Measurements from ENCODE around the gene AMPD3.

Gene AMPD3

DNA sequence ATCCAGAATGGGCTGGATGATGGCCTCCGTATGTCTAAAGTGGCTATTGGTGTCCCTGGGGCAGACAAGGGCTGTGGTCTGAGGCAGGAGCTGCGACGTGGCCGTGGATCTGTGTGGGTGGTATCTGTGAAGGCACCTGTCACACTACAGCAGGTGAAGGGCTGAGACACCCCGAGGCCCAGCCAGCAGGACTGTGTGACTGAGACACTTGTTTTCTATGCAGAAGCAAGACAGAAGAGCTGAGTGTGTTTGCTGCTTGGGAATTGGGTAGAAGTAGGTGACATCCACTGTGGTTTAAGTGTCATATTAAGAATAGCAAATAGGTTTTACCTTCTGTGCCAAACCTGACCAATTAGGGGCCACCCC, 35.0 kb downstream of the AMPD3 start:
- DNase-seq = no peak

DNA sequence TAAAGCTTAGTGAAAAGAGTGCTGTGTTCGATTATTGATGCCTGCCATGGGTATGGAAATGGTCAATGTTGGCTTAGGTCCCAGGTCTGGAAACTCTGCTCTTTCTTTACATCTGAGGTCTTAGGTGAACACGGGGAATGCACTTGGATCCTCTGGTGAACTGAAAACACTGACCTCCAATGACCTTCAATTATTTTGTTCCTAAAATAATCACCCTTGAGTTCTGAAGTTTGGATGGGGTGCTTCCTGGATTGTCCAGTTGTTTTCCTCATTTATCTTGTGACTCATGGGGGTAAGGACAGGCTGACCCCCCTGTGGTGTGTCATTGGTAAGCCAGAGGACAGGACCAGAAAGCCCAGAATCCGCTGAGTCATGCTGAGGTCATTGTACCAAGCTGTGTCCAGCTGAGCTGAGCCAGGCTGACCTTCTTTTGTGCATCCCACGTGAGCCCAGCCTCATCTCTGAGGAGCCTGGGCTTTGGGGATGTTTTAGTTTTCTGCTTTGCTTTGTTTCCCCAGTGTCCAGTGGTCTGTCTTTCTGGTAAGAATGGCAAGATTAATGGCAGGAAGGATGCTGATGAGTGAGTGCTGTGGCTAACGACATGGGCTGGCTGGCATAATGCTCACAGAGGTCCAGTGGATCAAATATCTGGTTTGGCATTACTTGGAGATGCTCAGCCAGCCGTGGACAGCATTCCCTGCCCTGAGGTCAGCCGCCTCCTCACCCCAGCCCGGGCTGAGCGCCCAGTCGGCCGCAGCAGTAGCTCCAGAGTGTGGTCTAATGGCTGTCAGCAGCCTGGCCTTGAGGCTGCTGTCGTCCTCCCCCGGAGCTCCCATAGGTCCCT, 35.6 kb downstream of the AMPD3 start:
- no peak for DNase-seq

DNA sequence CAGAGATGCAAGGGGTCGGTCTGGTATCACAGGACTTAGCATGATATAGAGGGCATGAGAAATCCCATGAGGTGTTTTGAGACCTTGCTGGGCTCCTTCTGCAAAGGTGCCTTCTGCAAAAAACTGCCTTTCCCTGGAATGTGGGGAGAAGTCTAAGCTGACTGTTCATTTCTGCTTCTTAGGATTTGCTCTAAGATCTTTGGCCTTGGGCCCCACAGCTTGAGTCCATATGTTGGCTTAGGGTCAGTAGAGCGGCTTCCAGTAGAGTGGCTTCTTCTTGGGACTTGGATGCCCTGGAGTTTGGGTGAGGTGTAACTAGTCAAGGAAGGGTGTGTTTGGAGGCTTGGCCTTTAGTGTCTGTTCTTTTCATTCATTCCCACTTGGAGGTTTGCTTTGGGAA, 37.0 kb downstream of the AMPD3 start:
- DNase-seq = no peak

DNA sequence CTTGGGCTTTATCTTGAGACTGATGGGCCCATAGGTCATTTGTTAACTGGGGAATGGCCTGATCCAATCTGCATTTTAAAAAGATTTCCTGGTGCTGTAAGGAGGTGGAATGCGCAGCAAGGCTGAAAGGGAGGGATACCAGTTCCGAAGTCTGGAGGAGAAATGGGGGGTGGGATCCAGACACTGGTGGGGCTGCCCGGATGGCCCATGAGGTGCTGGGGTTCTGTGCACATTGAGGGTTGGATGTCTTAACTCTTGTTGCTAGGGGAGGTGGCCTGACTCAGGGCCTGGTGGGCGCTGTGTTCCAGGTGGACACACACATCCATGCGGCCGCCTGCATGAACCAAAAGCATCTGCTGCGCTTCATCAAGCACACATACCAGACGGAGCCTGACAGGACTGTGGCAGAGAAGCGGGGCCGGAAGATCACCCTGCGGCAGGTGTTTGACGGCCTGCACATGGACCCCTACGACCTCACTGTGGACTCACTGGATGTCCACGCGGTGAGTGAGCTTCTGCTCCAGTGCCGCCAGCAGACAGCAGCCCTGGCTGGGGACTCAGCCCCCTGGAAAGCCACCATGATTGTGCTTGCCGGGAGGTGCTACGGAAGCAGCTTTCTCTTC, 38.1 kb downstream of the AMPD3 start:
- DNase-seq = no peak

DNA sequence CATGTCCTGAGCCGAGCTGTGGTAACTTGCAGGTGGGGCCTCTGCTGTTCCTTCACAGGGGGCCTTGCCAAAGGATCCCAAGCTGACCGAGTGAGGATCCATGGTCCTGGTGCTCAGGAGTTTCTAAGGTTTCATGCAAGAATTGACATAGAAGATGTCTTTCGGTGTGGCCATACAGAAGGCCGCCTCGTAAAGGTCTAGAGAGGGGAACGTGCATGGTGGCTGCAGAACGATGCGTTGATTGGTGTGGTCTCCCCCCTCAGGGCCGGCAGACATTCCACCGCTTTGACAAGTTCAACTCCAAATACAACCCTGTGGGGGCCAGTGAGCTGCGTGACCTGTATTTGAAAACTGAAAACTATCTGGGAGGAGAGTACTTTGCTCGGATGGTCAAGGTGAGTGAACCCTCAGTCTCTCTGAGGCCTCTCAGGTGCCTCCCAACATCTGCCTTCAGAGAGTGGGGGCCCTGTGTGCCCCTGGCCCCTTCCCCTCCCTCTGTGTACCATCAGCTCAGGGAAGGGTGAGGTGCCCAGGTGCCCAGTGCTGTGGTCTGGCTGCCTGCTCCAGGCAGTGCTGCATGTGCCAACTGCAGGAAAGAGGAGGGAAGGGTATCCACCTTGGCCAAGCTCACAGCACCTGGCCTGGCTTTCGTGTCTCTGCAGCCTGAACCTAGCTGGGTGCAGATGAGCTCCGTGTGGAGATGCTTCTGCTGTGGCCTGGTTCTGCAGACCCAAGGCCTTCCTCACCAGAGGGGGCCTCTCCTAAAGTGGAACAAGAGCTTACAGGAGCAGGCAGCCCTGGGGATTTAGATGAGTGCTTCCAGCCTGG, 39.8 kb downstream of the AMPD3 start:
- DNase-seq = no peak

DNA sequence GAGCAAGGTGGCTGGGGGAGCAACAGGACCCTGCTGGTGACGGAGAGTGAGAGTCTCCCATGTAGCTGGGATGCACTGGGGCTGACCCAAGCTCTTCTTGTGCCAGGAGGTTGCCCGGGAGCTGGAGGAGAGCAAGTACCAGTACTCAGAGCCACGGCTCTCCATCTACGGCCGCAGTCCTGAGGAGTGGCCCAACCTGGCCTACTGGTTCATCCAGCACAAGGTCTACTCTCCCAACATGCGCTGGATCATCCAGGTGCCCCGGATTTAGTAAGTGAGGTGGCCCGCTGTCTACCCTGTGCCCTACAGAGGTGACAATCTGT, 40.4 kb downstream of the AMPD3 start:
- no peak for DNase-seq

DNA sequence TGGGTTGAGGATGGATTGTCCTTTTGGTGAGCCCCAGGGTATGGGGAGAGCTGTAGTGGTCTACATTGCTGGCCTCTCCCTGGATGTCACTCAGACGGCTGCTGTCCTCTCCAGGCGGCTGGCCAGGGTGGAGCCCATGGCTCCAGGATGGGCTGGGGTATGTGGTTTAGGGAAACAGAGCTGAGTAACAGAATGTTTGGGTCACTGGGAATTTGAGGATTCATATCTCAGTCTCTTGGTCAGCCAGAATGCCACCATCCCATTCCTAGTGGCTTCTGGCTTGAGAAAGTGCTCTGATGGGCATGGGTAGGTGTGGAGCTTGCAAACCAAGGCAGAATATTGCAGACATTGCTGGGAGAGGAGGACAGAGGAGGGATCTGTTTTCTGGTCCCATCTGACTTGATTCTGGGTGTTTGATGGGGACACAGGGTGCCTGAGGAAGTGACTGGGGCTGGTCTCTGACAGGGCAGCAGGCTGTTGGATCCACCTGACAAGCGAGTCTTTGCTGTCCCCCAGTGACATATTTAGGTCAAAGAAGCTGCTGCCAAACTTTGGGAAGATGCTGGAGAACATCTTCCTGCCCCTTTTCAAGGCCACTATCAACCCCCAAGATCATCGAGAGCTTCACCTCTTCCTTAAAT, 41.4 kb downstream of the AMPD3 start:
- DNase-seq = no peak

DNA sequence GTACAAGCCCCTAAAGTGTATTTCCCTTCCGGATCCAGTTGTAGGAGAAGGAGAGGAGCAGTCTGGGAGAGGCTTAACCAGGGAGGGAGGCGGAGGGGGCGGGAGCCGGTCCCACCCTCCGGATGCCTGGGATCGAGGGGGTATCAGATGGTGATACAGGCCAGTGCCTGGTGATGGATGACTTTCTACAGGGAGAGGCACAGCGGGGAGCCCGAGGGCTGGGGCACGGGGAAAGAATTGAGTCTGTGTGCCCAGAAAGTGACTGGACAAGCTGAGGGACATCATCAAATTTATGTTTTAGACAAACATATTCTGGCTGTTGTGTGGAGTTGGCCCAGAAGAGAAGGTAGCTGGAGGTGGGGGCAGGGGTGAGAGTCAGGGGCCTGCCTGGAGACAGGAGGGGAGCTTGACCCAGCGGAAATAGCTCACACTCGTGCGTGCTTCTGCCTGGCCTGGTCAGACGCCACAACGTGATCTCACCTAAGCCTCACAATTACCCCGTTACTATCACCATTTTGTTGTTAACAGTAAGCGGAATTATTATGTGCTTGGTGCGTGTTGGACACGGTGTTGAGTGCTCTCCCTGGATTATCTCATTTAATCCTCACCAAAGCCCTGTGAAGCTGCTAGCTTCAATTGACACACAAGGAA, 42.4 kb downstream of the AMPD3 start:
- DNase-seq = no peak

DNA sequence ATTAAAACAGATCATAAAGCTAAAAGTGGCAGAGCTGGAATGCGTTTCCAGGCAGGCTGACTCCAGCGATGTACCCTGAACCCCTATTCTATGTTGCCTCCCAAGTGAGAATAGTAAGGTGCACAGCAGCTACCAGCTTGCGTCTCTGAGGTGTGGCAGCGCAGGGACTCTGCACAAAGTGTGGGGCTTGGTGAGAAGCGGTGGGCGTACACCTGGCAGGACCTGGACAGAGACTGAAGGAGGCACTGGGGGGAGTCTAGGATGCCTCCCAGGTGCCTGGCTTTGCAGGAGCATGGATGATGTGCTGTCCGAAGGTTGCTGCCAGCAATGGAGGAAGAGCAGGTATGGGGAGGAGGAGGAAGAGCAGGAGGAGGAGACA, 42.9 kb downstream of the AMPD3 start:
- no peak for DNase-seq

DNA sequence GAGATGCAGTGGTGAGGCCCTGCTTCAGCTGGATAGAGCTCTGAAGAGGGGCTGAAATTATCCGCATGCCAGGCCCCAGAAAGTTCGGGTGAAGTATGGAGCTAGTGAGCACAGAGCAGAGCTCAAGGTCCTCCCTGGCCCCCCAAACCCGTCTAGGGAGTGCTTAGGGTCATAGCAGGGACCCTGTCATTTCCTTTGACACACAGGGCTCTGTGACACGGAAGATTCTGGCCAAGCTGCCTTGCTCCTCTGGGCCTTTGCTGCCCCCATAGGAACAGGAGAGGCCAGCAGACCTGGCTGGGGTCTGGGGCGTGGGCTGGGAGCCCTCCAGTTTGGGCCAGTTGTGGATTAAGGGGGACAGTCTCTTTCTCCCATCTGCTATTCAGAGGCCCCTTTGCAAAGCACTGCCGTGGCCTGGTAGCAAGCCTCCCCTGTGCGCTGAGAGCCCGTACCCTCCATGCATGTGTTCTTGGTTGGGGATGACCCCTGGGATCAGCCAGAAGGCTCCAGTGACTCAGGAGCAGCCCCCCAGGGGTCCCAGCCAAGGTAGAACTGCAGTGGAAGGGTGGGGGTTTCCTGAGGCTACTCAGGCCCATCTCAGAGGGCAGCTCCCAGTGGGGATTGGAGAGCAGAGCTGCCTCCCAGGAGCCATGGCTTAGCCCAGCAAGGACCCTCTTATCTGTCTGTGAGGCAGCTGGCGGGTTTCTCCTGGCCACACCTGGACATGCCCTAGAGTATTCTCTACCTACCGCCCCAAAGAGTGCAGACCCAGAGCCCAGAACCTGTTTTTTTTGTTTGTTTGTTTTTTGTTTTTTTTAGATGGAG, 43.6 kb downstream of the AMPD3 start:
- DNase-seq = no peak

DNA sequence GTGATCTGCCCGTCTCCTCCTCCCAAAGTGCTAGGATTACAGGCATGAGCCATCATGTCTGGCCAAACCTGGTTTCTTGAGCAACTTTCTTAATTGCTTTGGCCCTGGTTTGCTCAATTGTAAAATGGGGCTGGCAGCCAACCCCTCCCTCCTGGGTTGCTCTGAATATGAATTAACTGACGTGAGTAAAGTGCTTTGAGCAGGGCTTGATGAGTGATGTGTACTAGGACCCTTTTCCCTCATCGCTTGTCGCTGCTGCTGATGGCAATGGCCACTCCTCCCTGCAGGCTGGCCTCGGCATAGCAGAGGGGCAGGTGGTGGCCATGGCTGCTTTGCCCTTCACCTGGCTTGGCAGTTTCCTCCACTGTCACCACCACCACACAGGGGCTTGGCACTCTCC, 44.4 kb downstream of the AMPD3 start:
- no peak for DNase-seq

DNA sequence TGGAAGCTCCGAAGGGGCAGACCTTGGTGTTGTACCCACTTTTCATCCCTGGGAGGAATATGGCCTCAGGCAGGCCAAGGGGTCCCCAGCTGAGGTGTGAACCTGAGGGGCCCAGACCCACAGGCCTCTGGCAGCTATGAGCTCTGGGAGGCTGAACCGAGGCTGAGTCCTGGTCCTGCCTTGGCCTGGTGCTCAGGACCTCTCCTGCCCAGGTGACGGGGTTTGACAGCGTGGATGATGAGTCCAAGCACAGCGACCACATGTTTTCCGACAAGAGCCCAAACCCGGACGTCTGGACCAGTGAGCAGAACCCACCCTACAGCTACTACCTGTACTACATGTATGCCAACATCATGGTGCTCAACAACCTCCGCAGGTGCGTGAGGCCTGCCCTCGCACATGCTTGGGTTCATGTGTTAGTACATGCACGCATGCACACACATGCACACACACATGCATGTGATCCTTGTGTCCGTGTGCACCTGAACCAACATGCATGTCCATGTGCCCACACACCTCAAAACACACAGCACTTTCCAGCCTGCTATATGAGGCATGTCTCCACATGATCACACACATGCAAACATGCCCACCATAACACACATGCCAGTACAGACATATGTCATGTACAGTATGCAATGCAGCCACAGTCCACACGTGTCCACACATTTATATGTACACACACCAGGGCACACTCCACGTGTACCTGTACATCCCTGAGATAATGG, 45.0 kb downstream of the AMPD3 start:
- no peak for DNase-seq

DNA sequence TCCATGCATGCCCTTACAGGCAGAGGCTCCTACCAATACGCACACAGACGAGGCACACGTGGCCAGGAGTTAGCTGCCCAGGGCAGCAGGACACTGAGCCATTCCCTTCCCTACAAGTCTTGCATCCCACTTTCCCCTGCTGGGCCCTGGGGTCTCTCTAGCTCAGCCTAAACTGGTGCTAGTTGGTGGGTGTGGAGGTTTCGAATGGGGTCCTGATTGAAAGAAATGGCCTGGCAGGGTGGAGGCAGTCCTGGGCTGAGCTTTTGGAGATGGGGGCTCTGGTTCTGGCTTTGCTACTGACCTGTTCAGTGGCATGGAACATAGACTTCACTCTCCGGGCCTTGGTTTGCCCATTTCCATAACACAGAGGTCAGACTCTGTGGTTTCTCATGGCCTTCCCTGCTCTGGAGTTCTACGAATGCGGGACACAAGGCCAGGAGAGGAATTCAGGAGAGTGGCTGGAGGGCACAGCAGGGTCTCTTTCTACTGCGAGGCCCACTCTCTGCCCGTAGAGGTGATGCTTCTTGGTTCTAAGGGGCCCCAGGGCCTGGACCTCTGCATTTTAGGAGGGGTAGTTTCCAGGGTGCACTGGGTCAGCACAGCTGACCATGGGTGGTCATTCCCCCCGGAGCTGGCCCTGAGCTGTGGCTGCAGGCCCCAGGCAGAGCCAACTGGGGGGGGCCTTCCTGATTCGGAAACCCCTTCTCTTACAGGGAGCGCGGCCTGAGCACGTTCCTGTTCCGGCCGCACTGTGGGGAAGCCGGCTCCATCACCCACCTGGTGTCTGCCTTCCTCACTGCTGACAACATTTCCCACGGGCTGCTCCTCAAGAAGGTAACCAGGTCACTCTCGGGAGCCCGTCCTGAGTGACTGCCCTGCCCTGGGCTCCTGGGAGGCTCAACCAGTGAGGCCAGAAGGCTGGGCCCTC, 46.0 kb downstream of the AMPD3 start:
- DNase-seq = no peak

DNA sequence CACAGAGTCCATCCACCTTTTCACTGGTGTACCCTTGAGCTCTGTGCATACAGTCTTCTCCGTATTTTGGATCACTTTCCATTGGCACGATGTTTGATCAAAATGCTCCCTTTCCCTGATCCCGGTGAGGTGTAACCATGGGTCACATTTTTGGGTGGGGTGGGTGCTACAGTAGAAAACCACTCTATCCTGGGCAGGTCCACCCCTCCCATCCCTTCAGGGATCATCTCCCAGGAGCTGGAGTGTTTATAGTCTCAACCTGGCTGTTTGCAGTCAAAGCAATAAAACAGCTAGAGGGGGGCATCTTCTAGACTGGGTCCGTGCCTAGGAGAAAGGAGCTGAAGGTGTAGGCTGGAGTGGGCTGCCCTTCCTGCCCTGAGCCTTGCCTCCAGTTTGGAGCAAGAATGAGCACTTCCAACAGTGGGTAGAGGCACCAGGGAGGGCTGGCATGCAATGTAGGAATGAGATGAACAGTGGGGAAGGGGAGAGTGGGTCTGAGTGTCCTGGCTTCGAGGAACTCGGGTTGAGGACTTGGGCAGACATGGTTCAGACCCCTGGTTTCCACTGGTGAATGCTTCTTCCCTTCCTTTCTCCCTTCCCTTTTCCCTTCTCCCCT, 47.1 kb downstream of the AMPD3 start:
- DNase-seq = no peak

DNA sequence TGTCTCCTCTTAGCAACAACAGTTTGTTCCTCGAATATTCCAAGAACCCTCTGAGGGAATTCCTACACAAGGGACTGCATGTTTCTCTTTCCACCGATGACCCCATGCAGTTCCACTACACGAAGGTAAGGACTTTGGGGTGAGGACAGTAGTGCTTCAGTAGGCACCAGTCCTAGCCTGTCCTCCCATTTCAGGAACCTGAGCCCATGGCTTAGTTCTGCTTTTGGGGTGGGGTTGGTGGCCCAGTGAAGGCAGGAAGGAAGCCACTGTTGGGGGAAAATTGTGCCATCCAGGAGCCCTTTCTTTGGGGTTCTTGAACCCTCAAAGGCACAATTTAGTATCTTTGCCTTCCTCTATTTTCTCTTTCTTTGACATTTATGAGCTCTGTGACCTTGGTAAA, 47.7 kb downstream of the AMPD3 start:
- no peak for DNase-seq

DNA sequence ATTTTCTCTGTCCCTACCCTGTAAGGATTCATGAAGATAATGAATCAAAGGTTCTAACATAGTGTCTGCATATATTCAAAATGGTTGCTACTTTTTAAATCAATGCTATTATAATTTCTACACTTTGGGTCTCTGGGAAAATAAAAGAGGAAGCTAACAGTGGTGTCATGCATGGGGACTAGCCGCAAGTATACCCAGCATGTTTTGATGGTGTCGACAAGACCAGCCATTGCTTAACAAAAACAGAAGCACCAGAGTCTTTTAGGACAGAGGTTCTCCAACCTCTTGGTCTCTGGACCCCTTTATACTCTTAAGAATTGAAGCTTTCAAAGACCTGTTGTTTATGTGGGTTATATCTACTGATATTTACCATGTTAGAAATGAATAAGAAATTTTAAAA, 48.2 kb downstream of the AMPD3 start:
- DNase-seq = no peak

DNA sequence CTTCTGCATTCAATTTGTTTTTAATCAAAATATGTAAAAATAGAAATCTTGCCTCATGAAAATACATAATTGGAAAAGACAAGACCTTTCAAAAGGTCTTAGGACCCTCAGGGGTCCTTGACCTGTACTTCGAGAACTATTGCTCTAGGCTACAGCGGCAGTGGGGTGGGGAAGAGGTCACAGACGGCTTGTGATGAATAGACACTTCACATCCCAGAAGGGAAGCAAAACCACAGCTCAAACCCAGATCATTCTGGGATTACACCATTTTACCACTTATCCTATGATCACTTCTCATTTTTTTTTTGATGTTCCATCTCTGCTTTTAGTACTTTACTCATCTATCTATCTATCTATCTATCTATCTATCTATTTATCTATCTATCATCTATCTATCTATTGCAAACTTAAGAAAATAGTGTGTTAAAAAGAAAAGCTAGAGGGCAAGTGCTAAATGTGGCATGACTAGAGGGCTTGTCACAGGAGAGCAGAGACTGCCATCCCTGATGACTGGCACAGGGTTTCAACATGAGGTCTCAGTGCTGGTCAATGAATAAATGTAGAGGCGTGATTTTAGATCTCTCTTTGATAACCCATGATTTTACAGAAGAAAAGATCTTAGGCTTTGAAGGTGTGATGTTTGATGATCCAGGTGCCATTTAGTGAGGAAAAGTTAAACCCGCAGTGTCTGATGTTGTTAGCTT, 48.9 kb downstream of the AMPD3 start:
- no peak for DNase-seq

DNA sequence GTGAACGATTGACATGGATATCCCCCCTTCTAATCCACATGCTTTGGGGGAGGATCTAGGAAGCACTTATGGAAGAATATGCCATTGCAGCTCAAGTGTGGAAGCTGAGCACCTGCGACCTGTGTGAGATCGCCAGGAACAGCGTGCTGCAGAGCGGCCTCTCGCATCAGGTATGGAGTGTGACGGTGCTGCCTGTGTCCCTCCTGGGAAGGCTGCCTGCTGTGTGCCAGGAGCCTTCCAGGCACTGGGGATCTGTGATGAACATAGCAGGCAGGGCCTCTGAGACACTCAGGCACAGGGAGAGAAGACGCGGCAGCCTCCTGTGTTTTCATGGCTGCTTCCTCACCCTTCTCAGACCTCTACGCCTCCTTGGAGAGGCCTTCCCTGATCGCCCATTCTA, 49.4 kb downstream of the AMPD3 start:
- no peak for DNase-seq

Data from T-helper 2 cell (primary cell).